Esophagus muscularis mucosa (tissue), 4 donors: Measurements from ENCODE around the gene TCAP. TPM values are rescaled to one million over a fixed set of nuclear protein-coding genes. Genes with fewer than 3 reads are reported as not detected.
A peak's percentile ranks its signal among the peaks of the same experiment; 100 is the strongest.

Experiments used
- DNase-seq: peaks from one replicate; pipeline ENCODE4 v3.0.0-alpha.2; 2017; ENCODE audit errors: extremely low spot score
- H3K27ac ChIP-seq, 4 donors: fragments of 200-600 bp; sonication (generic); replicated peaks in 1 of 4; 1 replicate in 3 of 4; 2 replicates in 1 of 4; pipeline ENCODE4 v1.5.1; 2016 to 2019; ENCODE audit warnings: mild to moderate bottlenecking in 1 of 4
- H3K27me3 ChIP-seq, 4 donors: fragments of 200-600 bp; sonication (generic); one replicate each; pipeline versions ENCODE4 v1.5.1 to v1.6.0; 2016 to 2019
- H3K36me3 ChIP-seq, 4 donors: fragments of 200-600 bp; sonication (generic); one replicate each; pipeline ENCODE4 v1.5.1; 2016 to 2019
- H3K4me1 ChIP-seq, 4 donors: fragments of 200-600 bp; sonication (generic); one replicate each; pipeline ENCODE4 v1.5.1; 2016 to 2019
- H3K4me3 ChIP-seq, 4 donors: fragments of 200-600 bp; sonication (generic); 1 replicate in 2 of 4; 2 replicates in 2 of 4; pipeline ENCODE4 v1.5.1; 2016 to 2019; ENCODE audit warnings: mild to moderate bottlenecking in 4 of 4, moderate library complexity in 1 of 4
- H3K9me3 ChIP-seq, 4 donors: fragments of 200-600 bp; sonication (generic); 1 replicate in 3 of 4; 2 replicates in 1 of 4; pipeline ENCODE4 v1.5.1; 2016 to 2019
- EP300 ChIP-seq: sonication (generic); formaldehyde crosslinking; IDR thresholded peaks from one replicate; pipeline ENCODE4 v1.6.1; 2017; ENCODE audit warnings: antibody characterized with exemption
- POLR2A ChIP-seq: fragments of 450-650 bp; IDR thresholded peaks from one replicate; pipeline ENCODE4 v1.6.1; 2017; ENCODE audit warnings: antibody characterized with exemption, moderate library complexity, mild to moderate bottlenecking, low read depth
- POLR2AphosphoS5 ChIP-seq, 2 donors: sonication (generic); formaldehyde crosslinking; IDR thresholded peaks; one replicate each; pipeline ENCODE4 v1.6.1; 2017; ENCODE audit warnings: antibody characterized with exemption in 2 of 2
- WGBS: methylation state at CpG from one replicate; pipeline ENCODE4 v1.1.5; 2018; 5-methylcytosine and 5-hydroxymethylcytosine counted together
- intact Hi-C: fragments of 100-400 bp; cut with DNase I; formaldehyde crosslinking; loops from one replicate; pipeline ENCODE4 v1.15.1; 2023
- total RNA-seq, 4 donors: library from RNA; depleted of rRNA; stranded (reverse); fragments of >200 nt; gene quantifications; one replicate each; pipeline versions ENCODE4 v1.1.0 to v1.2.1, GENCODE V29; 2016
- TF ChIP-seq, protein P1 (sequence below), 3 experiments: fragments of 200-600 bp in 2 of 3; fragments of 450-650 bp in 1 of 3; sonication (generic) in 2 of 3; IDR thresholded peaks; one replicate each; pipeline ENCODE4 v1.5.1; 2017 to 2019; ENCODE audit warnings: antibody characterized with exemption in 3 of 3, mild to moderate bottlenecking in 2 of 3, moderate library complexity in 1 of 3

The TCAP gene
- total RNA-seq, 4 donors from 2014 or later: 0.99 to 2.1 (median 1.3) TPM

DNA sequence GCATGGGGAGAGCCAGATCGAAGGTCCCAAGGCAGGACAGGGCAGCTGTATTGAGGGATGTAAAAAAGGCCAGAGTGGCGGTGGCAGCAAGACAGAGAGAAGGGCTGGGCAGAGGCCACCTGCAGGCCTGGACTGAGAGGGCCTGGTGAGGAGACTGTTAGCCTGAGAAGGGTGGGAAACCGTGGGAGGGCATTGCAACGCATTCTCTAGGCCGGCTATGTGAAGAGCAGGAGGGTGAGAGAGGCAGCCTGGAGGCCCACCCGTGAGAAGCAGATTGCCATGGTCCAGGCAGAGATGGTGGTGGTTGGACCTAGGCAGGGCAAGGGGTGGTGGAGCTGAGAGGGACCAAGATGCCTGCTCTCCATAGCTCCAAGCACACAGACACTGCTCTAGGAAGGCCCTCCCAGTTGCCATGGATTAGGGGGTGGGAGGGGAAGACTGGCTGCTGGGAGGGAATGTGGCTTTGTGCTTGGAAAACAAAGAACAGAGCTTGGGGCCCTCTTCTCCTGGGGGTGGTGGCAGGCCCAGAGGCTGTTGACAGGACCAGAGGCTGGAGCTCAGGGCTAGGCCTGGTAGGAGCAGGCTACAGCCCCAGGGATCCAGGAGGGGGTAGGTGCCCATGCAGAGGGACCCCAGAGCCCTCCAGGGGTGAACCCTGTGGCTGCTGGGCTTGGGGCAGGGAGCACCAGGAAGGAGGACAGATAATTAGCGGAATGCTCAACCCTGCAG is 12.4 kb upstream of the TCAP start:
- Histone ChIP-seq H3K4me3 (peak overlapping the region in 2 of 4 donors; percentile 16 to 27), H3K4me1 (peaks cover 15 to 29% (median 27%) of the 10 kb centered on the region in 4 donors), H3K36me3 (peaks cover 3 to 49% (median 21%) of the 10 kb centered on the region in 4 donors), H3K27ac (peak overlapping the region; percentile 34 to 61 (median 36)), H3K9me3 (no peaks in the 10 kb centered on the region), H3K27me3 (no peaks in the 10 kb centered on the region)
- TF ChIP-seq POLR2A (no peak), POLR2AphosphoS5 (IDR thresholded peaks at IDR 0.05) (no peak), EP300 (no peak)
- TF ChIP-seq, protein P1, sequence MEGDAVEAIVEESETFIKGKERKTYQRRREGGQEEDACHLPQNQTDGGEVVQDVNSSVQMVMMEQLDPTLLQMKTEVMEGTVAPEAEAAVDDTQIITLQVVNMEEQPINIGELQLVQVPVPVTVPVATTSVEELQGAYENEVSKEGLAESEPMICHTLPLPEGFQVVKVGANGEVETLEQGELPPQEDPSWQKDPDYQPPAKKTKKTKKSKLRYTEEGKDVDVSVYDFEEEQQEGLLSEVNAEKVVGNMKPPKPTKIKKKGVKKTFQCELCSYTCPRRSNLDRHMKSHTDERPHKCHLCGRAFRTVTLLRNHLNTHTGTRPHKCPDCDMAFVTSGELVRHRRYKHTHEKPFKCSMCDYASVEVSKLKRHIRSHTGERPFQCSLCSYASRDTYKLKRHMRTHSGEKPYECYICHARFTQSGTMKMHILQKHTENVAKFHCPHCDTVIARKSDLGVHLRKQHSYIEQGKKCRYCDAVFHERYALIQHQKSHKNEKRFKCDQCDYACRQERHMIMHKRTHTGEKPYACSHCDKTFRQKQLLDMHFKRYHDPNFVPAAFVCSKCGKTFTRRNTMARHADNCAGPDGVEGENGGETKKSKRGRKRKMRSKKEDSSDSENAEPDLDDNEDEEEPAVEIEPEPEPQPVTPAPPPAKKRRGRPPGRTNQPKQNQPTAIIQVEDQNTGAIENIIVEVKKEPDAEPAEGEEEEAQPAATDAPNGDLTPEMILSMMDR (IDR thresholded peaks at IDR 0.05): no peak
- 73% methylated on average over 7 of the region's 7 CpGs for WGBS
- intact Hi-C loops: no loop called here
- DNase-seq: no peak

DNA sequence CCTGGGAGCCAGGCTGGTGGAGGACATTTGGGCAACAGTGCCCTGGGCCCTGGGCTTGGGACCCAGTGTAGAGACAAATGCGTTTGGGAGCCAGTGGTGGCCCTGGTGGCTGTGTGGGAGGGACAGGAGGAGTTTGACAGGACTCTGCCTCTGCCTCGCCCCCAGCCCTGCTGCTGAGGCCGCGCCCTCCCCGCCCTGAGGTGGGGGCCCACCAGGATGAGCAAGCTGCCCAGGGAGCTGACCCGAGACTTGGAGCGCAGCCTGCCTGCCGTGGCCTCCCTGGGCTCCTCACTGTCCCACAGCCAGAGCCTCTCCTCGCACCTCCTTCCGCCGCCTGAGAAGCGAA is 11.9 kb upstream of the TCAP start:
- intact Hi-C loops: no loop called here
- Histone ChIP-seq H3K27ac (peak overlapping the region; percentile 34 to 61 (median 36)), H3K27me3 (no peaks in the 10 kb centered on the region), H3K9me3 (no peaks in the 10 kb centered on the region), H3K36me3 (peaks cover 5 to 55% (median 25%) of the 10 kb centered on the region in 4 donors), H3K4me3 (peak overlapping the region in 3 of 4 donors; percentile 1 to 27 (median 16)), H3K4me1 (peaks cover 15 to 34% (median 29%) of the 10 kb centered on the region in 4 donors)
- DNase-seq: no peak
- 86% methylated on average over 6 of the region's 12 CpGs for WGBS
- TF ChIP-seq EP300: no peak
- TF ChIP-seq POLR2A: no peak
- TF ChIP-seq, protein P1 (IDR thresholded peaks at IDR 0.05): no peak
- TF ChIP-seq POLR2AphosphoS5 (IDR thresholded peaks at IDR 0.05): no peak

DNA sequence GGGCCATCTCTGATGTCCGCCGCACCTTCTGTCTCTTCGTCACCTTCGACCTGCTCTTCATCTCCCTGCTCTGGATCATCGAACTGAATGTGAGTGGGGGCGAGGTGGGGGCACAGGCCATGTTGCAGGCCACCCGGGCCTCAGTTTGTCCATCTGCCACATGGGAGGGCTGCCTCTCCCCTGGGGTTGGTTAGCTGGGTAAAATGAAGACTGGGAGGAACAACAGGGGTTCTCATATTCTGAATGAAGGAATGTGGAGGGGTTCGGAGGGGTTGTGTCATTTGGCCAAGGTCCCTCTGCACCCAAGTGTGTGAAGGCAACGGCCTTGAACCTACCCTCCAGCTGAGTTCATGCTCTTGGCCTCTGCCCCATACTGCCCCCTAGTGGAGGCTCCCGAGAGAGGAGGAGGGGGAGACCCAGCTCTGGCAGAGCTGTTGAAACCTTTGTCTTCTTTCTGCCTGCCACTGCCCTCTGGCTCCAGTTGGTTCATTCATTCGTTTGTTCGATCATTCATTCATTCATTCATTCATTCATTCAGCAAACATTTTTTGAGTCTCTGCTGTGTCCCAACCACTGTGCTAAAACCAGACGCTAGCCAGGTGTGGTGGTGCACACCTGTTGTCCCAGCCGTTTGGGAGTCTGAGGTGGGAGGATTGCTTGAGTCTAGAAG is 11.4 kb upstream of the TCAP start:
- H3K27ac ChIP-seq: peak overlapping the region in 3 of 4 donors; percentile 34 to 61 (median 38)
- 72% methylated on average over 14 of the region's 14 CpGs for WGBS
- no peak for TF ChIP-seq POLR2A
- TF ChIP-seq, protein P1 (IDR thresholded peaks at IDR 0.05): peak; percentile 52 to 83 (median 64)
- H3K36me3 ChIP-seq: peaks cover 8 to 60% (median 29%) of the 10 kb centered on the region in 4 donors
- peak overlapping the region; percentile 1 to 27 (median 10) for H3K4me3 ChIP-seq
- peaks cover 17 to 38% (median 31%) of the 10 kb centered on the region in 4 donors for H3K4me1 ChIP-seq
- intact Hi-C loops: no loop called here
- H3K27me3 ChIP-seq: no peaks in the 10 kb centered on the region
- no peaks in the 10 kb centered on the region for H3K9me3 ChIP-seq
- DNase-seq: no peak

DNA sequence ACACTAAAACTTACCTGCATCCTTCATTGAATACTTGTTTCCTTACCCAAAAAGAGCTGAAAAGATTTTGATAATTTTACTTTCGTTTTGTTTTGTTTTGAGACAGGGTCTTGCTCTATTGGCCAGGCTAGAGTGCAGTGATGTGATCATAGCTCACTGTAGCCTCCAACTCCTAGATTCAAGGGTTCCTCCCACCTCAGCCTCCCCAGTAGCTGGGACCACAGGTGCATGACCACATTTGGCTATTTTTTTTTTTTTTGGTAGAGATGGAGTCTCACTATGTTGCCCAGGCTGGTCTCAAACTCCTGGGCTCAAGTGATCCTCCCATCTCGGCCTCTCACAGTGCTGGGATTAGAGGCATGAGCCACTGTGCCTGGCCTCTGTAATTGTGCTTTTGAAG is 10.0 kb upstream of the TCAP start:
- H3K36me3 ChIP-seq: peaks cover 14 to 67% (median 37%) of the 10 kb centered on the region in 4 donors
- H3K9me3 ChIP-seq: no peaks in the 10 kb centered on the region
- no peak for TF ChIP-seq EP300
- no peak for TF ChIP-seq POLR2A
- no peak for TF ChIP-seq POLR2AphosphoS5 (IDR thresholded peaks at IDR 0.05)
- TF ChIP-seq, protein P1 (IDR thresholded peaks at IDR 0.05): no peak
- DNase-seq: no peak
- intact Hi-C loops: no loop called here
- peaks cover 28 to 46% (median 41%) of the 10 kb centered on the region in 4 donors for H3K4me1 ChIP-seq
- H3K27ac ChIP-seq: no peak overlapping the region
- no peaks in the 10 kb centered on the region for H3K27me3 ChIP-seq
- H3K4me3 ChIP-seq: no peak overlapping the region
- 89% methylated on average over 2 of the region's 2 CpGs for WGBS
